Activated CD4-positive, alpha-beta T cell treated with anti-CD3 and anti-CD28 coated beads, Interleukin-2, amount 10 ng/mL, durations not matched to agents 24 days and 14 days (primary cell): ENCODE measurements around the gene SORCS1. TPM values are rescaled to one million over a fixed set of nuclear protein-coding genes. Genes with fewer than 3 reads are reported as not detected.

Experiments used
- DNase-seq: peaks from one replicate; pipeline ENCODE4 v3.0.0; 2022
- H3K27ac Mint-ChIP-seq: one replicate; pipeline ENCODE4 v1.8.0; 2022; ENCODE audit warnings: mild to moderate bottlenecking, mixed read lengths
- H3K27me3 Mint-ChIP-seq: one replicate; pipeline ENCODE4 v1.8.0; 2022; ENCODE audit warnings: mixed read lengths
- H3K36me3 Mint-ChIP-seq: one replicate; pipeline ENCODE4 v1.8.0; 2022; ENCODE audit warnings: low read depth, mild to moderate bottlenecking, mixed read lengths
- H3K4me1 Mint-ChIP-seq: one replicate; pipeline ENCODE4 v1.8.0; 2021; ENCODE audit warnings: mixed read lengths
- H3K4me3 Mint-ChIP-seq: one replicate; pipeline ENCODE4 v1.8.0; 2022; ENCODE audit warnings: mild to moderate bottlenecking, moderate library complexity, mixed read lengths
- H3K9me3 Mint-ChIP-seq: one replicate; pipeline ENCODE4 v1.8.0; 2021; ENCODE audit warnings: mixed read lengths
- intact Hi-C: fragments of 100-400 bp; cut with micrococcal nuclease; formaldehyde crosslinking; loops from one replicate; pipeline ENCODE4 v1.15.1; 2023
- total RNA-seq: library from RNA; stranded (reverse); gene quantifications from 2 replicates; pipeline ENCODE4 v1.2.3, GENCODE V29; 2022

The SORCS1 gene
- total RNA-seq, 1 donor from 2014 or later, result not detected

GRCh38 chr10:107011992-107012391 lies 152.5 kb downstream of the SORCS1 start:
- no peaks in the 10 kb centered on the region for H3K36me3 Mint-ChIP-seq
- DNase-seq, result no peak
- no peaks in the 10 kb centered on the region for H3K4me1 Mint-ChIP-seq
- intact Hi-C loops, result no loop called here
- no peak overlapping the region for H3K4me3 Mint-ChIP-seq
- H3K27me3 Mint-ChIP-seq, result no peaks in the 10 kb centered on the region
- H3K27ac Mint-ChIP-seq, result no peak overlapping the region
- H3K9me3 Mint-ChIP-seq, result no peaks in the 10 kb centered on the region

GRCh38 chr10:107011105-107011504 lies 153.4 kb downstream of the SORCS1 start:
- intact Hi-C loops, result no loop called here
- H3K9me3 Mint-ChIP-seq, result no peaks in the 10 kb centered on the region
- no peaks in the 10 kb centered on the region for H3K36me3 Mint-ChIP-seq
- H3K27ac Mint-ChIP-seq, result no peak overlapping the region
- no peak overlapping the region for H3K4me3 Mint-ChIP-seq
- H3K27me3 Mint-ChIP-seq, result no peaks in the 10 kb centered on the region
- DNase-seq, result no peak
- no peaks in the 10 kb centered on the region for H3K4me1 Mint-ChIP-seq

GRCh38 chr10:107010531-107010930 lies 154.0 kb downstream of the SORCS1 start:
- Mint-ChIP-seq H3K27me3 (no peaks in the 10 kb centered on the region), H3K27ac (no peak overlapping the region), H3K36me3 (no peaks in the 10 kb centered on the region), H3K4me1 (no peaks in the 10 kb centered on the region), H3K4me3 (no peak overlapping the region), H3K9me3 (no peaks in the 10 kb centered on the region)
- no peak for DNase-seq
- intact Hi-C loops, result no loop called here

GRCh38 chr10:107004362-107004761 lies 160.1 kb downstream of the SORCS1 start:
- no peak for DNase-seq

GRCh38 chr10:107002068-107002467 lies 162.4 kb downstream of the SORCS1 start:
- Mint-ChIP-seq H3K9me3 (no peaks in the 10 kb centered on the region), H3K27me3 (no peaks in the 10 kb centered on the region), H3K36me3 (no peaks in the 10 kb centered on the region), H3K4me3 (no peak overlapping the region), H3K4me1 (no peaks in the 10 kb centered on the region), H3K27ac (no peak overlapping the region)
- no peak for DNase-seq
- intact Hi-C loops, result no loop called here

More at GRCh38 chr10:107004362-107004761, 160.1 kb downstream of the SORCS1 start:
- H3K4me3 Mint-ChIP-seq, result no peak overlapping the region
- no peaks in the 10 kb centered on the region for H3K36me3 Mint-ChIP-seq
- H3K9me3 Mint-ChIP-seq, result no peaks in the 10 kb centered on the region
- H3K4me1 Mint-ChIP-seq, result no peaks in the 10 kb centered on the region
- no peak overlapping the region for H3K27ac Mint-ChIP-seq
- no peaks in the 10 kb centered on the region for H3K27me3 Mint-ChIP-seq
- intact Hi-C loops, result no loop called here

- Mint-ChIP-seq H3K36me3 (no peaks in the 10 kb centered on the region), H3K27me3 (no peaks in the 10 kb centered on the region), H3K4me1 (no peaks in the 10 kb centered on the region), H3K4me3 (no peak overlapping the region), H3K9me3 (no peaks in the 10 kb centered on the region), H3K27ac (no peak overlapping the region)
- intact Hi-C loops, result no loop called here
- no peak for DNase-seq
These were observed 165.3 kb downstream of the SORCS1 start for GRCh38 chr10:106999118-106999707.

- H3K9me3 Mint-ChIP-seq, result no peaks in the 10 kb centered on the region
- DNase-seq, result no peak
- H3K36me3 Mint-ChIP-seq, result no peaks in the 10 kb centered on the region
- H3K27ac Mint-ChIP-seq, result no peak overlapping the region
- intact Hi-C loops, result no loop called here
- H3K4me3 Mint-ChIP-seq, result no peak overlapping the region
- H3K4me1 Mint-ChIP-seq, result no peaks in the 10 kb centered on the region
- H3K27me3 Mint-ChIP-seq, result no peaks in the 10 kb centered on the region
These were observed 166.8 kb downstream of the SORCS1 start for GRCh38 chr10:106997721-106998120.

- H3K9me3 Mint-ChIP-seq, result no peaks in the 10 kb centered on the region
- intact Hi-C loops, result no loop called here
- no peak overlapping the region for H3K4me3 Mint-ChIP-seq
These were observed 168.0 kb downstream of the SORCS1 start for GRCh38 chr10:106996510-106996909.

GRCh38 chr10:106992055-106992454 lies 172.5 kb downstream of the SORCS1 start:
- DNase-seq, result no peak
- Mint-ChIP-seq H3K36me3 (no peaks in the 10 kb centered on the region), H3K9me3 (no peaks in the 10 kb centered on the region), H3K4me3 (no peak overlapping the region), H3K27me3 (no peaks in the 10 kb centered on the region), H3K27ac (no peak overlapping the region), H3K4me1 (no peaks in the 10 kb centered on the region)
- intact Hi-C loops, result no loop called here

More at GRCh38 chr10:106996510-106996909, 168.0 kb downstream of the SORCS1 start:
- H3K27me3 Mint-ChIP-seq, result no peaks in the 10 kb centered on the region
- DNase-seq, result no peak
- H3K27ac Mint-ChIP-seq, result no peak overlapping the region
- no peaks in the 10 kb centered on the region for H3K4me1 Mint-ChIP-seq
- no peaks in the 10 kb centered on the region for H3K36me3 Mint-ChIP-seq

GRCh38 chr10:106991091-106991490 lies 173.4 kb downstream of the SORCS1 start:
- Mint-ChIP-seq H3K36me3 (no peaks in the 10 kb centered on the region), H3K27me3 (no peaks in the 10 kb centered on the region)

GRCh38 chr10:106987362-106987761 lies 177.1 kb downstream of the SORCS1 start:
- Mint-ChIP-seq H3K27me3 (no peaks in the 10 kb centered on the region), H3K4me1 (no peaks in the 10 kb centered on the region), H3K4me3 (no peak overlapping the region), H3K36me3 (no peaks in the 10 kb centered on the region), H3K27ac (no peak overlapping the region), H3K9me3 (no peaks in the 10 kb centered on the region)
- no peak for DNase-seq
- intact Hi-C loops, result no loop called here

More at GRCh38 chr10:106991091-106991490, 173.4 kb downstream of the SORCS1 start:
- DNase-seq, result no peak
- intact Hi-C loops, result no loop called here
- Mint-ChIP-seq H3K4me1 (no peaks in the 10 kb centered on the region), H3K9me3 (no peaks in the 10 kb centered on the region), H3K27ac (no peak overlapping the region), H3K4me3 (no peak overlapping the region)

- Mint-ChIP-seq H3K36me3 (no peaks in the 10 kb centered on the region), H3K4me1 (no peaks in the 10 kb centered on the region), H3K4me3 (no peak overlapping the region), H3K27me3 (no peaks in the 10 kb centered on the region), H3K27ac (no peak overlapping the region), H3K9me3 (no peaks in the 10 kb centered on the region)
- no peak for DNase-seq
- intact Hi-C loops, result no loop called here
These were observed 182.2 kb downstream of the SORCS1 start for GRCh38 chr10:106982268-106982667.

GRCh38 chr10:106981452-106982075 lies 182.9 kb downstream of the SORCS1 start:
- no peak overlapping the region for H3K27ac Mint-ChIP-seq
- intact Hi-C loops, result no loop called here
- H3K4me3 Mint-ChIP-seq, result no peak overlapping the region
- H3K27me3 Mint-ChIP-seq, result no peaks in the 10 kb centered on the region
- no peak for DNase-seq
- H3K36me3 Mint-ChIP-seq, result no peaks in the 10 kb centered on the region
- no peaks in the 10 kb centered on the region for H3K9me3 Mint-ChIP-seq
- H3K4me1 Mint-ChIP-seq, result no peaks in the 10 kb centered on the region

- no peak for DNase-seq
- Mint-ChIP-seq H3K27me3 (no peaks in the 10 kb centered on the region), H3K9me3 (no peaks in the 10 kb centered on the region), H3K27ac (no peak overlapping the region), H3K36me3 (no peaks in the 10 kb centered on the region), H3K4me1 (no peaks in the 10 kb centered on the region), H3K4me3 (no peak overlapping the region)
- intact Hi-C loops, result no loop called here
These were observed 183.7 kb downstream of the SORCS1 start for GRCh38 chr10:106980495-106981451.
